Trophoblast cell (in vitro differentiated cells and primary cell): ENCODE results near the gene TCERG1L.

Experiments
- DNase-seq, 2 donors: peaks; one replicate each; pipeline ENCODE4 v3.0.0-alpha.2; 2016
- H2AFZ ChIP-seq: 2 replicates; pipeline ENCODE4 v1.6.1; 2013; ENCODE audit warnings: low read length, moderate library complexity, mild to moderate bottlenecking; ENCODE audit not compliant: insufficient read depth, poor library complexity
- H2AK5ac ChIP-seq: 2 replicates; pipeline ENCODE4 v1.6.1; 2013; ENCODE audit warnings: mild to moderate bottlenecking, low read length
- H2BK120ac ChIP-seq: 2 replicates; pipeline ENCODE4 v1.6.1; 2013; ENCODE audit warnings: low read length, mild to moderate bottlenecking, moderate library complexity; ENCODE audit not compliant: insufficient read depth, poor library complexity
- H2BK12ac ChIP-seq: 2 replicates; pipeline ENCODE4 v1.6.1; 2013; ENCODE audit warnings: mild to moderate bottlenecking, low read length, moderate library complexity
- H2BK5ac ChIP-seq: 2 replicates; pipeline ENCODE4 v1.6.1; 2013; ENCODE audit warnings: low read length, low read depth, moderate library complexity, mild to moderate bottlenecking; ENCODE audit not compliant: poor library complexity
- H3K14ac ChIP-seq: 2 replicates; pipeline ENCODE4 v1.6.1; 2013; ENCODE audit warnings: mild to moderate bottlenecking, low read length
- H3K18ac ChIP-seq: 2 replicates; pipeline ENCODE4 v1.6.1; 2013; ENCODE audit warnings: mild to moderate bottlenecking, low read length
- H3K23ac ChIP-seq: 2 replicates; pipeline ENCODE4 v1.6.1; 2013; ENCODE audit warnings: low read length
- H3K27ac ChIP-seq: 2 replicates; pipeline ENCODE4 v1.5.1; 2013; ENCODE audit warnings: low read depth, mild to moderate bottlenecking, inconsistent platforms, low read length, moderate library complexity
- H3K27me3 ChIP-seq: 2 replicates; pipeline ENCODE4 v1.6.1; 2013; ENCODE audit warnings: inconsistent platforms, mild to moderate bottlenecking, low read length, moderate library complexity; ENCODE audit not compliant: insufficient read depth
- H3K36me3 ChIP-seq, 2 experiments: 1 replicate in 1 of 2; 2 replicates in 1 of 2; pipeline ENCODE4 v1.6.1; 2013; ENCODE audit warnings: low read length in 2 of 2, mild to moderate bottlenecking in 2 of 2, moderate library complexity in 1 of 2; ENCODE audit not compliant: insufficient read depth in 2 of 2, control insufficient read depth in 1 of 2
- H3K4ac ChIP-seq: 2 replicates; pipeline ENCODE4 v1.6.1; 2013; ENCODE audit warnings: low read depth, mild to moderate bottlenecking, low read length, moderate library complexity
- H3K4me1 ChIP-seq, 2 experiments: 1 replicate in 1 of 2; 2 replicates in 1 of 2; pipeline ENCODE4 v1.6.1; 2013; ENCODE audit warnings: low read length in 2 of 2, mild to moderate bottlenecking in 2 of 2, moderate library complexity in 1 of 2; ENCODE audit not compliant: insufficient read depth in 2 of 2, control insufficient read depth in 1 of 2
- H3K4me2 ChIP-seq: 2 replicates; pipeline ENCODE4 v1.6.1; 2013; ENCODE audit warnings: inconsistent platforms, mild to moderate bottlenecking, low read length, moderate library complexity
- H3K4me3 ChIP-seq: 2 replicates; pipeline ENCODE4 v1.5.1; 2013; ENCODE audit warnings: mild to moderate bottlenecking, low read depth, low read length, inconsistent platforms
- H3K79me1 ChIP-seq: one replicate; pipeline ENCODE4 v1.6.1; 2013; ENCODE audit warnings: low read length
- H3K79me2 ChIP-seq: 2 replicates; pipeline ENCODE4 v1.6.1; 2013; ENCODE audit warnings: low read length, mild to moderate bottlenecking; ENCODE audit not compliant: control insufficient read depth, insufficient read depth, poor library complexity
- H3K9ac ChIP-seq: 2 replicates; pipeline ENCODE4 v1.6.1; 2013; ENCODE audit warnings: mild to moderate bottlenecking, low read length
- H3K9me3 ChIP-seq: 2 replicates; pipeline ENCODE4 v1.6.1; 2013; ENCODE audit warnings: low read depth, mild to moderate bottlenecking, control low read depth, inconsistent platforms, low read length; ENCODE audit not compliant: insufficient read depth
- H4K12ac ChIP-seq: 2 replicates; pipeline ENCODE4 v1.6.1; 2013; ENCODE audit warnings: low read depth, mild to moderate bottlenecking, low read length, moderate library complexity
- H4K8ac ChIP-seq: 2 replicates; pipeline ENCODE4 v1.6.1; 2013; ENCODE audit warnings: low read depth, mild to moderate bottlenecking, low read length, moderate library complexity
- H4K91ac ChIP-seq: one replicate; pipeline ENCODE4 v1.6.1; 2013; ENCODE audit warnings: low read depth, mild to moderate bottlenecking, low read length, moderate library complexity
- WGBS: extraction: QIAGEN DNeasy Blood & Tissue Kit; methylation state at CpG from one replicate; pipeline ENCODE4 v1.1.7; 2013; ENCODE audit warnings: missing lambda C conversion rate; ENCODE audit not compliant: insufficient read length, insufficient coverage; ENCODE audit errors: extremely low coverage; 5-methylcytosine and 5-hydroxymethylcytosine counted together

TCERG1L gene

DNA sequence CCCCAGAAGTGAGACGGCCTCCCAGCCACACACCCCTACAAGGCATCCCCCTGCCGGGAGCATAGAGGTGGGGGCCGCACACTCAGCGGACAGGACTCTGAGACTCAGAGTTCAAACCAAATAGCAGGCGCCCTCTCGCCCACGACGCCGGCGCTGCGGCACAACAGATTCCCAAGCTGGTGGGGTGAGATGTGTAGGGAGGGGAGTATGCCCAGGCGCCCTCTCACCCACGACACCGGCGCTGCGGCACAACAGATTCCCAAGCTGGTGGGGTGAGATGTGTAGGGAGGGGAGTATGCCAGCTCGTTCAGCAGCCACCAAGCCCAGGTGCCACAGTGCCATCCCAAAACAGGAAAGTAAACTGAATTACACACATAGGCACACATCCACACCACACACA lies 64.7 kb downstream of the TCERG1L start:
- H3K4ac ChIP-seq: no peak overlapping the region
- H3K14ac ChIP-seq: no peak overlapping the region
- no peak overlapping the region for H2AFZ ChIP-seq
- H4K8ac ChIP-seq: no peak overlapping the region
- H3K9ac ChIP-seq: no peak overlapping the region
- H3K18ac ChIP-seq: no peak overlapping the region
- no peaks in the 10 kb centered on the region for H3K79me1 ChIP-seq
- H3K36me3 ChIP-seq: no peaks in the 10 kb centered on the region
- H3K23ac ChIP-seq: no peak overlapping the region
- H2BK12ac ChIP-seq: no peak overlapping the region
- H2BK120ac ChIP-seq: no peak overlapping the region
- H3K27me3 ChIP-seq: no peaks in the 10 kb centered on the region
- no peak overlapping the region for H3K4me3 ChIP-seq
- H4K12ac ChIP-seq: no peak overlapping the region
- H2BK5ac ChIP-seq: no peak overlapping the region
- no peak overlapping the region for H2AK5ac ChIP-seq
- no peaks in the 10 kb centered on the region for H3K79me2 ChIP-seq
- H3K4me1 ChIP-seq: peaks cover 15 to 17% of the 10 kb centered on the region in 2 experiments
- H3K9me3 ChIP-seq: peaks cover 4% of the 10 kb centered on the region
- no peak overlapping the region for H3K4me2 ChIP-seq
- DNase-seq: no peak
- WGBS: no CpG with 5 or more reads among the region's 17 CpGs
- no peak overlapping the region for H4K91ac ChIP-seq
- H3K27ac ChIP-seq: no peak overlapping the region

DNA sequence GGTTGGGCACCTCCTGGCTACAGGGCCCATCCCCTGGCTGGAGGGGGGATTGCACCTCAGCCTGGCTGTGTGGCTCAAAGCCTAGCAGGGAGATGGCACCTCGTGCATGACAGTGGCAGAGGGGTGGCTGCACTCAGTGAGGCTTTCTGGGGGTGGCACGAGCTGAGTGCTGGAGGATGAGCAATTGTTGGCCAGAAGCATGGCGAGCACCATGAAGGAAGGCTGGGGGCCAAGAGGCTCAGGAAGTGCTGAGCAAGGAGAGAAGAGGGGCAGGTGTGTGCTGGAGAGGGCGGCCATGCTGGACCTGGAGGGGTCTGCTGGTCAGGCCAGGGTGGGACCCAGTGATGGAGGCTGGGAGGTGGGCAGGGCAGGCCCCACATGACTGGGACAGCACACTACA lies 65.4 kb downstream of the TCERG1L start:
- H3K27me3 ChIP-seq: no peaks in the 10 kb centered on the region
- peaks cover 4% of the 10 kb centered on the region for H3K9me3 ChIP-seq
- no peak overlapping the region for H4K91ac ChIP-seq
- no peak overlapping the region for H4K12ac ChIP-seq
- H2BK12ac ChIP-seq: no peak overlapping the region
- no peaks in the 10 kb centered on the region for H3K79me2 ChIP-seq
- no peak overlapping the region for H4K8ac ChIP-seq
- H3K4me3 ChIP-seq: no peak overlapping the region
- no peak overlapping the region for H3K23ac ChIP-seq
- peaks cover 12 to 13% of the 10 kb centered on the region in 2 experiments for H3K4me1 ChIP-seq
- H2AK5ac ChIP-seq: no peak overlapping the region
- no peak overlapping the region for H2AFZ ChIP-seq
- no peak overlapping the region for H3K4ac ChIP-seq
- no peaks in the 10 kb centered on the region for H3K36me3 ChIP-seq
- no CpG with 5 or more reads among the region's 4 CpGs for whole genome bisulfite sequencing
- H3K4me2 ChIP-seq: no peak overlapping the region
- H3K27ac ChIP-seq: no peak overlapping the region
- H3K18ac ChIP-seq: no peak overlapping the region
- no peak overlapping the region for H3K14ac ChIP-seq
- H3K9ac ChIP-seq: no peak overlapping the region
- H2BK5ac ChIP-seq: no peak overlapping the region
- H3K79me1 ChIP-seq: no peaks in the 10 kb centered on the region
- DNase-seq: no peak
- H2BK120ac ChIP-seq: no peak overlapping the region

DNA sequence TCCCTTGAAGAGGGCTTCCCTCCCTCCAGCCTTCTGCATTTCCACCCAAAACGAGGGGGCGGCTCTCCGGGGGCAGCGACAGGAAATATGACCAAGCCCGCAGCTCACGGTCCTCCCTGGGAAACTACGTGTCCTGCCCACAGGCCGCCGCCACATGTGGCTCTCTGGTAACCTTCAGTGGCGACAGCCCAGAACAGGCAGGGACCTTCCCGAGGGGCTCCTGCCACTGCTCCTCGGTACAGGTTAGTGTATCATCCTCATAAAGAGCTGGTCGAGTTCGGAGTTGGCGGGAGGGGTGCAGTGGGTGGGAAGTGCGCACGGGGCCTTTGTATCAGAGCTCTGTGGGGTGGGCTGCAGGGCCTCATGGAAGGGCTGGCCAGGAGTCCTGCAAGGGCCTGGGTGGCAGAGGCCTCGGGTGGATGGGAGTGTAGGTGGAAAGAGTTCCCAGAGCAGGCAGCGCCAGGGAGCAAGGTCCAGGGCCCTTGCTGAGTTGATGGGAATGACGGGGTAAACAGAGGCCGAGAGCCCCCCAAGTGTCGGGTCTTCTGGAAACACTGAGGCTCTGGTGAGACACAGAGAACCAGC lies 66.0 kb downstream of the TCERG1L start:
- Histone ChIP-seq H3K9me3 (peaks cover 4% of the 10 kb centered on the region), H2AFZ (no peak overlapping the region), H3K4ac (no peak overlapping the region), H3K4me3 (no peak overlapping the region), H3K27me3 (no peaks in the 10 kb centered on the region), H3K18ac (no peak overlapping the region), H2BK5ac (no peak overlapping the region), H3K4me2 (no peak overlapping the region), H2AK5ac (no peak overlapping the region), H3K4me1 (peaks cover 6 to 8% of the 10 kb centered on the region in 2 experiments), H4K8ac (no peak overlapping the region), H4K12ac (no peak overlapping the region), H3K14ac (no peak overlapping the region), H3K23ac (no peak overlapping the region), H2BK120ac (no peak overlapping the region), H3K79me1 (no peaks in the 10 kb centered on the region), H4K91ac (no peak overlapping the region), H3K9ac (no peak overlapping the region), H3K36me3 (no peaks in the 10 kb centered on the region), H2BK12ac (no peak overlapping the region), H3K79me2 (no peaks in the 10 kb centered on the region), H3K27ac (no peak overlapping the region)
- no peak for DNase-seq
- no CpG with 5 or more reads among the region's 22 CpGs for WGBS

DNA sequence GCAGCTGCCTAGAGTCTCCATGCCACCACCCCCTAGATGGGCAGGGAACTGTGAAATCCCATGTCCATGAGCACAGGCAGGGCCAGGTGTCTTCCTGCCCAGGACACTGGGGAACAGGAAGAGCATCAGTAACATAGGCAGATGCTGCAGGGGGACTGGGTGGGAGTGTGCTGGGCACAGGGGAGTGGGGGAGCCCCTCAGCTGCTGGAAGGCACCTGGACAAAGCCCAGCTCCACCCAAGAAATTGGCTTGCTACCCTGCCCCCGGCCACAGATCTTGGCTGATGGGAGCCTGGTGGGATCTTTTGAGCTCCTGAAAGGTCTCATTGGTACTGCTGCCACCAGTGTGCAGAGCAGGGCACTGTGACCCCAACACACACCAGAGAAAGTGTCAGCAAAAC lies 66.7 kb downstream of the TCERG1L start:
- DNase-seq: no peak
- no CpG with 5 or more reads among the region's 1 CpG for WGBS
- Histone ChIP-seq H3K79me1 (no peaks in the 10 kb centered on the region), H3K4me2 (no peak overlapping the region), H4K8ac (no peak overlapping the region), H2BK120ac (no peak overlapping the region), H3K9ac (no peak overlapping the region), H2AFZ (no peak overlapping the region), H3K79me2 (no peaks in the 10 kb centered on the region), H2BK12ac (no peak overlapping the region), H3K4ac (no peak overlapping the region), H2BK5ac (no peak overlapping the region), H3K4me1 (peaks cover 1 to 3% of the 10 kb centered on the region in 2 experiments), H3K9me3 (peaks cover 4% of the 10 kb centered on the region), H3K14ac (no peak overlapping the region), H3K18ac (no peak overlapping the region), H3K27me3 (no peaks in the 10 kb centered on the region), H3K4me3 (no peak overlapping the region), H3K27ac (no peak overlapping the region), H4K12ac (no peak overlapping the region), H4K91ac (no peak overlapping the region), H3K23ac (no peak overlapping the region), H2AK5ac (no peak overlapping the region), H3K36me3 (no peaks in the 10 kb centered on the region)
